Sigmoid colon (tissue), 7 donors: Measurements from ENCODE around the gene ROS1. TPM values are rescaled to one million over a fixed set of nuclear protein-coding genes. Genes with fewer than 3 reads are reported as not detected.
"Not testable (repeated sequence)": the region's sequence is repeated elsewhere in the genome, so short reads cannot be mapped to it uniquely, and the experiment has no call there.

ENCODE experiments used
- DNase-seq: peaks from one replicate; pipeline ENCODE4 v3.0.0-alpha.2; 2019
- H3K27ac ChIP-seq, 4 donors: fragments of 200-600 bp; sonication (generic); one replicate each; pipeline ENCODE4 v1.5.1; 2016 to 2019; ENCODE audit warnings: mild to moderate bottlenecking in 1 of 4
- H3K27me3 ChIP-seq, 3 donors: fragments of 200-600 bp; sonication (generic); one replicate each; pipeline ENCODE4 v1.5.1; 2019; ENCODE audit warnings: mild to moderate bottlenecking in 1 of 3
- H3K36me3 ChIP-seq, 4 donors: fragments of 200-600 bp; sonication (generic); one replicate each; pipeline ENCODE4 v1.5.1; 2016 to 2019
- H3K4me1 ChIP-seq, 4 donors: fragments of 200-600 bp; sonication (generic); one replicate each; pipeline ENCODE4 v1.5.1; 2017 to 2019
- H3K4me3 ChIP-seq, 4 donors: fragments of 200-600 bp; sonication (generic); one replicate each; pipeline ENCODE4 v1.5.1; 2017 to 2019; ENCODE audit warnings: mild to moderate bottlenecking in 2 of 4, moderate library complexity in 1 of 4
- H3K9me3 ChIP-seq, 4 donors: fragments of 200-600 bp in 3 of 4; sonication (generic) in 3 of 4; one replicate each; pipeline versions ENCODE4 v1.5.1 to v1.6.1; 2013 to 2019
- EP300 ChIP-seq, 4 donors: sonication (generic); formaldehyde crosslinking; IDR thresholded peaks; one replicate each; pipeline ENCODE4 v1.6.1; 2017; ENCODE audit warnings: antibody characterized with exemption in 4 of 4
- POLR2A ChIP-seq, 2 donors: fragments of 450-650 bp; IDR thresholded peaks; one replicate each; pipeline ENCODE4 v1.6.1; 2016; ENCODE audit warnings: antibody characterized with exemption in 2 of 2, mild to moderate bottlenecking in 2 of 2, moderate library complexity in 2 of 2
- POLR2AphosphoS5 ChIP-seq, 4 donors: sonication (generic); formaldehyde crosslinking; IDR thresholded peaks; one replicate each; pipeline ENCODE4 v1.6.1; 2017; ENCODE audit warnings: antibody characterized with exemption in 4 of 4
- WGBS, 2 donors: extraction: QIAGEN DNeasy Blood & Tissue Kit; methylation state at CpG; one replicate each; pipeline ENCODE4 v1.1.7; 2013; 5-methylcytosine and 5-hydroxymethylcytosine counted together
- intact Hi-C: fragments of 100-400 bp; cut with DNase I; formaldehyde crosslinking; loops from one replicate; pipeline ENCODE4 v1.15.1; 2023
- polyA plus RNA-seq, 3 donors: library from polyadenylated mRNA; stranded (reverse); fragments of 200-250 nt; gene quantifications; one replicate each; pipeline ENCODE4 v1.2.3, GENCODE V29; 2013
- total RNA-seq, 4 donors: library from RNA; depleted of rRNA; stranded (reverse); fragments of >200 nt; gene quantifications; one replicate each; pipeline ENCODE4 v1.1.0, GENCODE V29; 2016
- TF ChIP-seq, protein P1 (sequence below), 4 experiments: fragments of 450-650 bp in 3 of 4; fragments of 200-600 bp in 1 of 4; IDR thresholded peaks; one replicate each; pipeline ENCODE4 v1.5.1; 2016 to 2019; ENCODE audit warnings: antibody characterized with exemption in 4 of 4, mild to moderate bottlenecking in 3 of 4, moderate library complexity in 2 of 4
- donor health status: healthy with polysubstance abuse.
- donor health status: Bipolar disorder and iron deficiency.
- donor health status: healthy.

ROS1 gene
- total and polyA plus RNA-seq, 7 donors: 0.07 TPM; not detected in 6

GRCh38 chr6:117469356-117469755, 43.6 kb upstream of the ROS1 start:
- no peak for DNase-seq
- no peak overlapping the region for H3K27ac ChIP-seq
- H3K36me3 ChIP-seq: no peaks in the 10 kb centered on the region
- no peaks in the 10 kb centered on the region for H3K4me1 ChIP-seq
- intact Hi-C loops: no loop called here
- TF ChIP-seq EP300 (IDR thresholded peaks at IDR 0.05): no peak
- no peak for TF ChIP-seq POLR2AphosphoS5 (IDR thresholded peaks at IDR 0.05)
- TF ChIP-seq, protein P1, sequence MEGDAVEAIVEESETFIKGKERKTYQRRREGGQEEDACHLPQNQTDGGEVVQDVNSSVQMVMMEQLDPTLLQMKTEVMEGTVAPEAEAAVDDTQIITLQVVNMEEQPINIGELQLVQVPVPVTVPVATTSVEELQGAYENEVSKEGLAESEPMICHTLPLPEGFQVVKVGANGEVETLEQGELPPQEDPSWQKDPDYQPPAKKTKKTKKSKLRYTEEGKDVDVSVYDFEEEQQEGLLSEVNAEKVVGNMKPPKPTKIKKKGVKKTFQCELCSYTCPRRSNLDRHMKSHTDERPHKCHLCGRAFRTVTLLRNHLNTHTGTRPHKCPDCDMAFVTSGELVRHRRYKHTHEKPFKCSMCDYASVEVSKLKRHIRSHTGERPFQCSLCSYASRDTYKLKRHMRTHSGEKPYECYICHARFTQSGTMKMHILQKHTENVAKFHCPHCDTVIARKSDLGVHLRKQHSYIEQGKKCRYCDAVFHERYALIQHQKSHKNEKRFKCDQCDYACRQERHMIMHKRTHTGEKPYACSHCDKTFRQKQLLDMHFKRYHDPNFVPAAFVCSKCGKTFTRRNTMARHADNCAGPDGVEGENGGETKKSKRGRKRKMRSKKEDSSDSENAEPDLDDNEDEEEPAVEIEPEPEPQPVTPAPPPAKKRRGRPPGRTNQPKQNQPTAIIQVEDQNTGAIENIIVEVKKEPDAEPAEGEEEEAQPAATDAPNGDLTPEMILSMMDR (IDR thresholded peaks at IDR 0.05): no peak
- no peak for TF ChIP-seq POLR2A (IDR thresholded peaks at IDR 0.05)
- WGBS, 2 donors: 54 to 58% methylated on average over 4 of the region's 4 CpGs
- peaks cover 0 to 2% (median 0%) of the 10 kb centered on the region in 4 donors for H3K9me3 ChIP-seq
- H3K27me3 ChIP-seq: no peaks in the 10 kb centered on the region
- no peak overlapping the region for H3K4me3 ChIP-seq

DNA sequence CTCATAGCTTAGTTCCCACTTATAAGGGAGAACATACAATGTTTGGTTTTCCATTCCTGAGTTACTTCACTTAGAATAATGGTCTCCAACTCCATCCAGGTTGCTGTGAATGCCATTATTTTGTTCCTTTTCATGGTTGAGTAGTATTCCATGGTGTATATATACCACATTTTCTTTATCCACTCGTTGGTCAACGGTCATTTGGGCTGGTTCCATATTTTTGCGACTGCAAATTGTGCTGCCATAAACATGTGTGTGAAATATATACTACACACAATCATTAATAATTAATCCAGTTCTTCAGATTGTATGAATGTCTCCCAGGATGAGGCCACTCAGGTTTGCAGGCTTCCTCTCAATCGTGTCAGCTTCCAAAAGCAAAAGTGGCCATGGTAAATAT, 42.8 kb upstream of the ROS1 start:
- H3K4me3 ChIP-seq, intact Hi-C loops: not testable (repeated sequence)
- WGBS, 2 donors: 62 to 80% methylated on average over 4 of the region's 4 CpGs

DNA sequence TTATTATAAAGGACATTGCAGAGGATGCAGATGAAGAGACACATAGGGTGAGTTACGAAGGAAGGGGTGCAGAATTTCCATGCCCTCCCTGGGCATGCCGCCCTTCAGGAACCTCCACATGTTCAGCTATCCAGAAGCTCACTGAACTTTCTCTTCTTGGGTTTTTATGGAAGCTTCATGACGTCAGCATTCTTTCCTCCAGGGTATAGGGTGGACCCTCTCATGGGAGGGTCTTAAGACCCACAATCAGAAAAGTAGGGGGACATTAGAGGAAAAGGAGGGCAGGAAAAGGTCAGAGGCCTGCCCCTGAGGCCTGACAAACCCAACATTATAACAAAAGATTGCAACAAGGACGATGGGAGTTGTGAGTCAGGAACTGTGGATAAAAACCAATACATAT, 42.1 kb upstream of the ROS1 start:
- Histone ChIP-seq H3K36me3 (no peaks in the 10 kb centered on the region), H3K27ac (no peak overlapping the region), H3K9me3 (peaks cover 0 to 2% (median 0%) of the 10 kb centered on the region in 4 donors), H3K4me1 (no peaks in the 10 kb centered on the region), H3K27me3 (no peaks in the 10 kb centered on the region), H3K4me3 (no peak overlapping the region)
- intact Hi-C loops: no loop called here
- WGBS, 2 donors: 86 to 91% methylated on average over 4 of the region's 4 CpGs
- DNase-seq: no peak
- no peak for TF ChIP-seq POLR2A (IDR thresholded peaks at IDR 0.05)
- no peak for TF ChIP-seq POLR2AphosphoS5 (IDR thresholded peaks at IDR 0.05)
- TF ChIP-seq EP300 (IDR thresholded peaks at IDR 0.05): no peak
- TF ChIP-seq, protein P1 (IDR thresholded peaks at IDR 0.05): no peak

More for the DNA sequence above, 42.8 kb upstream of the ROS1 start:
- H3K27me3 ChIP-seq, H3K36me3 ChIP-seq, DNase-seq, H3K9me3 ChIP-seq, H3K4me1 ChIP-seq, H3K27ac ChIP-seq: not testable (repeated sequence)

- Histone ChIP-seq H3K27me3 (no peaks in the 10 kb centered on the region), H3K36me3 (no peaks in the 10 kb centered on the region), H3K9me3 (peaks cover 0 to 1% (median 0%) of the 10 kb centered on the region in 4 donors), H3K4me3 (no peak overlapping the region), H3K4me1 (no peaks in the 10 kb centered on the region), H3K27ac (no peak overlapping the region)
- intact Hi-C loops: no loop called here
- DNase-seq: no peak
- TF ChIP-seq, protein P1 (IDR thresholded peaks at IDR 0.05): no peak
- 35 to 70% methylated on average over 1 of the region's 1 CpG for WGBS, 2 donors
Observed at GRCh38 chr6:117465691-117466090, 39.9 kb upstream of the ROS1 start.

DNA sequence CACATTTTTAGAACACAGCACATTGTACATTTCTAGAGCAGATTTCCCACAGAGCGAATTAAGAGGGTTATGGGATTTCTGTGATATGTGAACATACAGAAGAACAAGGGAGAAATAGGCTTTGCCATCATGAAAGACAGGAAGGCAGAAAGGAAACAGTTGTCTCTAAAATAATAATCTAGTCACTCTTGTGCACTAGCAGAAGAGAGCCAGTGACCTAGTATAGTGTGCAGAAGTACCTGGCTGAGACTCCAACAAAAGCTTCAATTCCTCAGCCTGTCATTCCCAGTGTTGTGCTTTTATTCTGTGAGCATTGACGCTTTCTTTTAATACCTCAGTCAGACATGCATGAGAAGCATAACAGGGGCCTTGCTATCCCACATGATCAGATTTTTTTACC, 39.0 kb upstream of the ROS1 start:
- H3K27ac ChIP-seq: no peak overlapping the region
- H3K4me1 ChIP-seq: no peaks in the 10 kb centered on the region
- DNase-seq: no peak
- 86 to 93% methylated on average over 2 of the region's 2 CpGs for WGBS, 2 donors
- no peak for TF ChIP-seq EP300 (IDR thresholded peaks at IDR 0.05)
- TF ChIP-seq POLR2A (IDR thresholded peaks at IDR 0.05): no peak
- H3K36me3 ChIP-seq: no peaks in the 10 kb centered on the region
- no peaks in the 10 kb centered on the region for H3K27me3 ChIP-seq
- intact Hi-C loops: no loop called here
- H3K4me3 ChIP-seq: no peak overlapping the region
- no peaks in the 10 kb centered on the region for H3K9me3 ChIP-seq
